ENCODE data around the gene INPP5E.

DNA sequence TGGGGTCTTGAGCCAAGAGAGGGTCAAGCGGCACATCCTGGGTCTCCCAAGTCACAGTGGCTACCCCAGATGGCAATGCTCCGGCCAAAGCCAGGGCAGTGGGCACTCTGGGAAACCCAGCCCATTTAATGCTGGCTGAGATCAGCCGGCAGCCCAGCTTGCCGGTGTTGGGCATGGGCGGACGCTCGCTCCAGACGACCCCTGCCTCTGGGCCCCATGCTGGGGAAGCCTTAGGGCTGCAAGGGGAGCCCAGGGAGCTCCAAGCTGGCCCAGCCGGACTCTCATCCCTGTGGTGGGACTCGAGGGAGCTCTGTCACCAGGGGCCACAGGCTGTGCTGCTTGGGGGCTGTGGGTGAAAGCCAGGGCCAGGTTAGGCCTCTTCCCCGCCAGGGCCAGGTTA lies 60.2 kb downstream of the INPP5E start:
- TF ChIP-seq, protein P1, sequence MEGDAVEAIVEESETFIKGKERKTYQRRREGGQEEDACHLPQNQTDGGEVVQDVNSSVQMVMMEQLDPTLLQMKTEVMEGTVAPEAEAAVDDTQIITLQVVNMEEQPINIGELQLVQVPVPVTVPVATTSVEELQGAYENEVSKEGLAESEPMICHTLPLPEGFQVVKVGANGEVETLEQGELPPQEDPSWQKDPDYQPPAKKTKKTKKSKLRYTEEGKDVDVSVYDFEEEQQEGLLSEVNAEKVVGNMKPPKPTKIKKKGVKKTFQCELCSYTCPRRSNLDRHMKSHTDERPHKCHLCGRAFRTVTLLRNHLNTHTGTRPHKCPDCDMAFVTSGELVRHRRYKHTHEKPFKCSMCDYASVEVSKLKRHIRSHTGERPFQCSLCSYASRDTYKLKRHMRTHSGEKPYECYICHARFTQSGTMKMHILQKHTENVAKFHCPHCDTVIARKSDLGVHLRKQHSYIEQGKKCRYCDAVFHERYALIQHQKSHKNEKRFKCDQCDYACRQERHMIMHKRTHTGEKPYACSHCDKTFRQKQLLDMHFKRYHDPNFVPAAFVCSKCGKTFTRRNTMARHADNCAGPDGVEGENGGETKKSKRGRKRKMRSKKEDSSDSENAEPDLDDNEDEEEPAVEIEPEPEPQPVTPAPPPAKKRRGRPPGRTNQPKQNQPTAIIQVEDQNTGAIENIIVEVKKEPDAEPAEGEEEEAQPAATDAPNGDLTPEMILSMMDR (IDR thresholded peaks at IDR 0.05) = no peak
- no peak for TF ChIP-seq EP300 (IDR thresholded peaks at IDR 0.05)
